ENCODE data around the gene ADORA2A. TPM values are rescaled to one million over a fixed set of nuclear protein-coding genes. Genes with fewer than 3 reads are reported as not detected.

The ADORA2A gene
- total RNA-seq, 1 donor from 2014 or later: 10.4 TPM

GRCh38 chr22:24417200-24417599, 10.2 kb upstream of the ADORA2A start:
- Histone ChIP-seq H3K36me3 (ENCODE audit: control insufficient read depth in 3 of 3, insufficient read depth in 3 of 3, low read length in 3 of 3) (peaks cover 23 to 30% (median 28%) of the 10 kb centered on the region in 3 donors), H3K9me3 (ENCODE audit: control insufficient read depth in 3 of 3, low read length in 3 of 3) (no peaks in the 10 kb centered on the region), H3K27ac (ENCODE audit: low read depth, low read length) (no peak overlapping the region), H3K9ac (ENCODE audit: low read depth in 1 of 3, low read length in 3 of 3) (no peak overlapping the region), H3K27me3 (ENCODE audit: control insufficient read depth in 3 of 3, insufficient read depth in 3 of 3, low read length in 3 of 3) (peaks cover 0 to 3% (median 0%) of the 10 kb centered on the region in 3 donors), H3K4me1 (ENCODE audit: control insufficient read depth in 3 of 3, insufficient read depth in 3 of 3, low read length in 3 of 3) (peaks cover 16 to 25% (median 23%) of the 10 kb centered on the region in 3 donors), H3K4me3 (ENCODE audit: low read length in 3 of 3) (no peak overlapping the region)

- Histone ChIP-seq H3K9ac (ENCODE audit: low read depth in 1 of 3, low read length in 3 of 3) (no peak overlapping the region), H3K27ac (ENCODE audit: low read depth, low read length) (no peak overlapping the region), H3K36me3 (ENCODE audit: control insufficient read depth in 3 of 3, insufficient read depth in 3 of 3, low read length in 3 of 3) (peaks cover 20 to 25% (median 24%) of the 10 kb centered on the region in 3 donors), H3K27me3 (ENCODE audit: control insufficient read depth in 3 of 3, insufficient read depth in 3 of 3, low read length in 3 of 3) (peaks cover 0 to 3% (median 0%) of the 10 kb centered on the region in 3 donors), H3K4me3 (ENCODE audit: low read length in 3 of 3) (no peak overlapping the region), H3K9me3 (ENCODE audit: control insufficient read depth in 3 of 3, low read length in 3 of 3) (no peaks in the 10 kb centered on the region), H3K4me1 (ENCODE audit: control insufficient read depth in 3 of 3, insufficient read depth in 3 of 3, low read length in 3 of 3) (peaks cover 16 to 26% (median 25%) of the 10 kb centered on the region in 3 donors)
These were observed 9.3 kb upstream of the ADORA2A start for GRCh38 chr22:24417901-24418641.

DNA sequence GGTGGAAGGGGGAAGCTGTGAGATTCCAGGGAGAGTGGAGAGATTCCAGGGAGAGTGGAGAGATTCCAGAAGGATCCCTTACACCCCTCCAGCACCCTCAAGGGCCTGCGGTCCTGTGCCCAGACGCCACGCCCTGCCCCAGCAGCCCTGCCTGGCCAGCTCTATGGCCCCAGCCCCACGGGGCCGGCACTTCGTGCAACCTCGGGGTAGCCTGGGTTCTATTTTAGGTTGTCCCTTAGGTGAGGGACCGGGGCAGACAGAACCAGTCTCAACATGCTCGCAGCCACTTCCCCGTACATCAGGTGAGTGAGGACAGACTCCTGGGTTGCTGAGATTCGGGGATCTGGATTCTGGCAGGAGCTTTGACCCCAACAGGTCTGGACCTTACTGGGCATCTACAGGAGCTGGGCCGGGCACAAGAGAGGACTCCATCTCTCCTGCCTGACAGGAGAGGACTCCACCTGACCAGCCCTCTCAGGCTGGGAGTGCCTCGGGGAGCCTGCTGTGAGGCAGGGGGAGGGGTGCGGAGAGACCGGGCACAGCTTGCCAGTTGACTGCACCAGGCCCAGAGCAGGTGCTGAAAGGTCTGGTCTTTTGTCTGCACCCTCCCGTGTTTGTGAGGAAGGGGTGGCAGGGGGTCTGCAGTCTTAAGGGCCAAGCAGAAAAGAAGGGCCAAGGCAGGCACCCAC, 8.5 kb upstream of the ADORA2A start:
- H3K27me3 ChIP-seq (ENCODE audit: control insufficient read depth in 3 of 3, insufficient read depth in 3 of 3, low read length in 3 of 3): peaks cover 0 to 3% (median 0%) of the 10 kb centered on the region in 3 donors
- no peak overlapping the region for H3K4me3 ChIP-seq (ENCODE audit: low read length in 3 of 3)
- H3K27ac ChIP-seq (ENCODE audit: low read depth, low read length): no peak overlapping the region
- H3K9me3 ChIP-seq (ENCODE audit: control insufficient read depth in 3 of 3, low read length in 3 of 3): no peaks in the 10 kb centered on the region
- no peak overlapping the region for H3K9ac ChIP-seq (ENCODE audit: low read depth in 1 of 3, low read length in 3 of 3)
- H3K4me1 ChIP-seq (ENCODE audit: control insufficient read depth in 3 of 3, insufficient read depth in 3 of 3, low read length in 3 of 3): peaks cover 16 to 26% (median 25%) of the 10 kb centered on the region in 3 donors
- H3K36me3 ChIP-seq (ENCODE audit: control insufficient read depth in 3 of 3, insufficient read depth in 3 of 3, low read length in 3 of 3): peaks cover 17 to 24% (median 20%) of the 10 kb centered on the region in 3 donors

DNA sequence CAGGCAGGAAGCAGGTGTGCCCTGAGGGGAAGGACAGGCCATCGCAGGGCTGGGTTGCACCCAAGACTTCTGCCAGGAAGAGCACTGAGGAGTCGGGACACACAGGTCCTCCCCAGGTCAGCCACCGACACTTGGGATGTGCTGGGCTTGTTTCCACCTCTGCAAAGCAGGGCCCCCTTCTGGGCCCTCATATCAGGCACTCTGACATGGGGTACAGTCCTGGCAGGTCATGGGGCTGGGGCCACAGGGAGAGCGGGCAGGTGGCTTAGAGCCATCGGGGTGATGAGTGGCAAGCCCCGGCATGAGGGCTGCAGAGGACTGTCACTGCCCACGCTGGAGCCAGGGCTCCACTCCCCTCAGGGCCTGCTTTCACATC, 7.9 kb upstream of the ADORA2A start:
- H3K9ac ChIP-seq (ENCODE audit: low read depth in 1 of 3, low read length in 3 of 3): no peak overlapping the region
- H3K9me3 ChIP-seq (ENCODE audit: control insufficient read depth in 3 of 3, low read length in 3 of 3): no peaks in the 10 kb centered on the region
- peaks cover 16 to 26% (median 25%) of the 10 kb centered on the region in 3 donors for H3K4me1 ChIP-seq (ENCODE audit: control insufficient read depth in 3 of 3, insufficient read depth in 3 of 3, low read length in 3 of 3)
- H3K4me3 ChIP-seq (ENCODE audit: low read length in 3 of 3): no peak overlapping the region
- H3K36me3 ChIP-seq (ENCODE audit: control insufficient read depth in 3 of 3, insufficient read depth in 3 of 3, low read length in 3 of 3): peaks cover 16 to 22% (median 16%) of the 10 kb centered on the region in 3 donors
- no peak overlapping the region for H3K27ac ChIP-seq (ENCODE audit: low read depth, low read length)
- peaks cover 0 to 6% (median 5%) of the 10 kb centered on the region in 3 donors for H3K27me3 ChIP-seq (ENCODE audit: control insufficient read depth in 3 of 3, insufficient read depth in 3 of 3, low read length in 3 of 3)

DNA sequence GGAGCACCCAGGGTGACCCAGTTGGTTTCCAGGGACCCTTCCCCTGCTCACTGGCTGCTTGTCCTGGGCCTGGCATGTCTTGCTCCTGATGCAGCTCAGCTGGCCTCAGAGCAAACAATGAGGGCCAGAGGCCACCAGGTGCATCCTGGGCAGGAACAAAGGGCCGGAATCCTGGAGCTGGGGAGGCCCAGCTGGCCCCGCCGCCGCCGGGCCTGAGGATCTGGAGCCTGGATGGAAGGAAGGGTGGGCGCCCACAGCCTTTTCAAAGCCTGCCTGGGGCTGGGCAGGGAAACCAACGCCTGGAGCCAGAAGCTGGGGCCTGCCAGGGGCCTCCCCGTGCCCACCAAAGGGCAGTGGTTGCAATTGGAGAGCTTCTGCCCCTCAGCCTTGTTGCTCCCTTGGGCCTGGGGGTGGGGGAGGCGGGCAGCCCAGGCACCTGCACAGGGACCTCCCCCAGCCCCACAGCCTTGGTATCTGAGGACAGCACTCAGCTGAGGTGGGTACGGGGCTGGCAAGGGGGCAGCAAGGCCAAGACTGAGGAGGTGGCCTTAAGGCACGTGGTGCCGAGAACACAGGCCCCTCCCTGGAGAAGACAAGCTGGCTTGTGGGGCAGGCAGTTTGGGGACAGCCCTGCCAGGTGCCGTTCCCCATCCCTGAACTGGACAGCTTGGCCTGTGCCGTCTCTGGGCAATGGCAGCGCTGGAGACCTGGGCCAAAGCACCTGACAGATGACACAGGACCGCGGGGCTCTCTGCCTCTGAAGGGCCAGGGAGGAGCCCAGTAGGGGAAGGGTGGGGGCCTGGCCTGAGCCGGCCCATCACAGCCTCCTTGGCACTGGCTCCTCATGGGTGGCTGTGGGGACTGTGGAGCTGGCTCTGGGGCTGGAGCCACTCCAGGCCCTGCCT, 7.1 kb upstream of the ADORA2A start:
- H3K36me3 ChIP-seq (ENCODE audit: control insufficient read depth in 3 of 3, insufficient read depth in 3 of 3, low read length in 3 of 3): peaks cover 8 to 15% (median 9%) of the 10 kb centered on the region in 3 donors
- peaks cover 0 to 10% (median 10%) of the 10 kb centered on the region in 3 donors for H3K27me3 ChIP-seq (ENCODE audit: control insufficient read depth in 3 of 3, insufficient read depth in 3 of 3, low read length in 3 of 3)
- H3K9ac ChIP-seq (ENCODE audit: low read depth in 1 of 3, low read length in 3 of 3): peak overlapping the region in 1 of 3 donors; percentile 54
- H3K4me1 ChIP-seq (ENCODE audit: control insufficient read depth in 3 of 3, insufficient read depth in 3 of 3, low read length in 3 of 3): peaks cover 16 to 26% (median 25%) of the 10 kb centered on the region in 3 donors
- no peaks in the 10 kb centered on the region for H3K9me3 ChIP-seq (ENCODE audit: control insufficient read depth in 3 of 3, low read length in 3 of 3)
- no peak overlapping the region for H3K27ac ChIP-seq (ENCODE audit: low read depth, low read length)
- peak overlapping the region in 1 of 3 donors; percentile 22 for H3K4me3 ChIP-seq (ENCODE audit: low read length in 3 of 3)

GRCh38 chr22:24420977-24421343, 6.4 kb upstream of the ADORA2A start:
- Histone ChIP-seq H3K4me3 (ENCODE audit: low read length in 3 of 3) (no peak overlapping the region), H3K27me3 (ENCODE audit: control insufficient read depth in 3 of 3, insufficient read depth in 3 of 3, low read length in 3 of 3) (peaks cover 0 to 10% (median 10%) of the 10 kb centered on the region in 3 donors), H3K27ac (ENCODE audit: low read depth, low read length) (no peak overlapping the region), H3K9ac (ENCODE audit: low read depth in 1 of 3, low read length in 3 of 3) (no peak overlapping the region), H3K36me3 (ENCODE audit: control insufficient read depth in 3 of 3, insufficient read depth in 3 of 3, low read length in 3 of 3) (peaks cover 2 to 12% (median 8%) of the 10 kb centered on the region in 3 donors), H3K9me3 (ENCODE audit: control insufficient read depth in 3 of 3, low read length in 3 of 3) (no peaks in the 10 kb centered on the region), H3K4me1 (ENCODE audit: control insufficient read depth in 3 of 3, insufficient read depth in 3 of 3, low read length in 3 of 3) (peaks cover 16 to 26% (median 25%) of the 10 kb centered on the region in 3 donors)

DNA sequence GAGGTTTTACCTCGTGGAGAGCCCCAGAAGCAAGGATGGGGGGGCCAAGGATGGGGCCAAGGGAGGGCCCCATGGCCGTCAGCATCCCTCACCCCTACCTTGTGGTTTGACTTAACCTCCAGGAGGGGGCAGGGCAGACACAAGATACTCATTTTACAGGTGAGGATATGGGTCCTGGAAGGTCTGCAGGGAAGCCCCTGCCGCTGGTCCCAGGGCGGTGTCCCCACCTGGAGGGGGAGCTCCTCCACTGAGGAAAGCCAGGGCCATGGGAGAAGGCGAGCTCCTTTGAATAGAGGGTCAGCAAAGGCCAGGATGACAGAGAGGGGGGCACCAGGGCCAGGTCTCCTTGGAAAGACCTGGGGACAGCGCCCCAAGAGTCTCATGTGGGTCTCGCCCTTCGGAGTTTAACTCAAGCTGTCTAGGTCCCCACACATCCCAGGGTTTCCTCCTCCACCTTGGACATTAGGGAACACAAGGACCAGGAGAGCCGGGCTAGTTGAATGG, 5.9 kb upstream of the ADORA2A start:
- Histone ChIP-seq H3K9ac (ENCODE audit: low read depth in 1 of 3, low read length in 3 of 3) (no peak overlapping the region), H3K27ac (ENCODE audit: low read depth, low read length) (no peak overlapping the region), H3K4me3 (ENCODE audit: low read length in 3 of 3) (no peak overlapping the region), H3K36me3 (ENCODE audit: control insufficient read depth in 3 of 3, insufficient read depth in 3 of 3, low read length in 3 of 3) (peaks cover 0 to 7% (median 6%) of the 10 kb centered on the region in 3 donors), H3K4me1 (ENCODE audit: control insufficient read depth in 3 of 3, insufficient read depth in 3 of 3, low read length in 3 of 3) (peaks cover 16 to 28% (median 25%) of the 10 kb centered on the region in 3 donors), H3K9me3 (ENCODE audit: control insufficient read depth in 3 of 3, low read length in 3 of 3) (no peaks in the 10 kb centered on the region), H3K27me3 (ENCODE audit: control insufficient read depth in 3 of 3, insufficient read depth in 3 of 3, low read length in 3 of 3) (peaks cover 0 to 10% (median 10%) of the 10 kb centered on the region in 3 donors)

GRCh38 chr22:24422102-24422665, 5.2 kb upstream of the ADORA2A start:
- no peak overlapping the region for H3K9ac ChIP-seq (ENCODE audit: low read depth in 1 of 3, low read length in 3 of 3)
- H3K4me1 ChIP-seq (ENCODE audit: control insufficient read depth in 3 of 3, insufficient read depth in 3 of 3, low read length in 3 of 3): peaks cover 16 to 28% (median 26%) of the 10 kb centered on the region in 3 donors
- H3K36me3 ChIP-seq (ENCODE audit: control insufficient read depth in 3 of 3, insufficient read depth in 3 of 3, low read length in 3 of 3): peaks cover 0 to 6% (median 3%) of the 10 kb centered on the region in 3 donors
- H3K27me3 ChIP-seq (ENCODE audit: control insufficient read depth in 3 of 3, insufficient read depth in 3 of 3, low read length in 3 of 3): peaks cover 0 to 10% (median 10%) of the 10 kb centered on the region in 3 donors
- no peak overlapping the region for H3K27ac ChIP-seq (ENCODE audit: low read depth, low read length)
- no peak overlapping the region for H3K4me3 ChIP-seq (ENCODE audit: low read length in 3 of 3)
- no peaks in the 10 kb centered on the region for H3K9me3 ChIP-seq (ENCODE audit: control insufficient read depth in 3 of 3, low read length in 3 of 3)

DNA sequence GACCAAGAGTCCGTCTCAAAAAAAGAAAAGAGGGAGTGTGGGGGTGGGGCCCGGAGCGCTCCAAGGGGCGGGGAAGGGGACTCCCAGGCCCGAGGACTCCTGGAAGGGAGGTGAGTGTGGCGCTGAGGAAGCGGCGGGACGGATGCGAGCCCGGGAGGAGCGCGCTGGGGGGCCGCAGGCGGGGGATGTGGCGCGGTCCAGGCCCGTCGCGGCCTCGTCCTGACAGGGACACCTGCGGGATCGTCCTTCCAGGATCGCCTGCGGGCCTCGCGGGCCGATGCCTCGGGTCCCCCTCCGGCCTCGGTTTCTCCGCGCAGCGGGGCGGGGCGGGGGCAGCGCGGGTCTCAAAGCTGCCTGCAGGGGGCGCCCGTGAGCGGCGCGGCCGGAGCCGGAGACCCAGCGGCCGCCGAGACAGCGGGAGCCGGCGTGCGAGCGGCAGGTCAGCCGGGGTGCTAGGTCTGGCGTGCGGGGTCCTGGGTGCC, 3.8 kb upstream of the ADORA2A start:
- Histone ChIP-seq H3K9me3 (ENCODE audit: control insufficient read depth in 3 of 3, low read length in 3 of 3) (no peaks in the 10 kb centered on the region), H3K9ac (ENCODE audit: low read depth in 1 of 3, low read length in 3 of 3) (no peak overlapping the region), H3K4me1 (ENCODE audit: control insufficient read depth in 3 of 3, insufficient read depth in 3 of 3, low read length in 3 of 3) (peaks cover 16 to 29% (median 28%) of the 10 kb centered on the region in 3 donors), H3K27me3 (ENCODE audit: control insufficient read depth in 3 of 3, insufficient read depth in 3 of 3, low read length in 3 of 3) (peaks cover 0 to 10% (median 10%) of the 10 kb centered on the region in 3 donors), H3K27ac (ENCODE audit: low read depth, low read length) (peak overlapping the region; percentile 12), H3K36me3 (ENCODE audit: control insufficient read depth in 3 of 3, insufficient read depth in 3 of 3, low read length in 3 of 3) (no peaks in the 10 kb centered on the region), H3K4me3 (ENCODE audit: low read length in 3 of 3) (peak overlapping the region in 1 of 3 donors; percentile 43)
